NCI-H2081 treated with DMSO at 0.1 percent for 48 hours (cell line): ENCODE data around the gene ORC5.
A peak's percentile ranks its signal among the peaks of the same experiment; 100 is the strongest.
"Not testable (repeated sequence)": the region's sequence is repeated elsewhere in the genome, so short reads cannot be mapped to it uniquely, and the experiment has no call there.

Experiments used
- DNase-seq: peaks from one replicate; lab custom pipeline; 2025; lab: John Stamatoyannopoulos, UW

ORC5 gene

GRCh38 chr7:104185346-104185745 is 22.5 kb downstream of the ORC5 start:
- no peak for DNase-seq

- DNase-seq: no peak
Observed at GRCh38 chr7:104179178-104179577, 28.6 kb downstream of the ORC5 start.

GRCh38 chr7:104177565-104178083 is 30.2 kb downstream of the ORC5 start:
- not testable (repeated sequence) for DNase-seq

GRCh38 chr7:104176332-104176731 is 31.5 kb downstream of the ORC5 start:
- DNase-seq: no peak

GRCh38 chr7:104175361-104175984 is 32.3 kb downstream of the ORC5 start:
- DNase-seq: no peak

GRCh38 chr7:104174798-104175197 is 33.0 kb downstream of the ORC5 start:
- no peak for DNase-seq

- DNase-seq: no peak
Observed at GRCh38 chr7:104162081-104162480, 45.7 kb downstream of the ORC5 start.

GRCh38 chr7:104161244-104161643 is 46.6 kb downstream of the ORC5 start:
- DNase-seq: no peak

GRCh38 chr7:104160375-104160774 is 47.4 kb downstream of the ORC5 start:
- DNase-seq: no peak

GRCh38 chr7:104156842-104157277 is 51.0 kb downstream of the ORC5 start:
- no peak for DNase-seq

- DNase-seq: no peak
Observed at GRCh38 chr7:104153287-104153686, 54.5 kb downstream of the ORC5 start.

GRCh38 chr7:104152468-104152867 is 55.3 kb downstream of the ORC5 start:
- no peak for DNase-seq

GRCh38 chr7:104150470-104150869 is 57.3 kb downstream of the ORC5 start:
- DNase-seq: no peak

GRCh38 chr7:104149822-104150221 is 58.0 kb downstream of the ORC5 start:
- no peak for DNase-seq

- DNase-seq: no peak
Observed at GRCh38 chr7:104142147-104142546, 65.7 kb downstream of the ORC5 start.

- DNase-seq: no peak
Observed at GRCh38 chr7:104137971-104138370, 69.8 kb downstream of the ORC5 start.

- DNase-seq: no peak
Observed at GRCh38 chr7:104137511-104137910, 70.3 kb downstream of the ORC5 start.

GRCh38 chr7:104136981-104137380 is 70.8 kb downstream of the ORC5 start:
- no peak for DNase-seq

- no peak for DNase-seq
Observed at GRCh38 chr7:104136561-104136960, 71.3 kb downstream of the ORC5 start.

GRCh38 chr7:104135760-104136558 is 71.9 kb downstream of the ORC5 start:
- DNase-seq: no peak

- no peak for DNase-seq
Observed at GRCh38 chr7:104133238-104133637, 74.6 kb downstream of the ORC5 start.

GRCh38 chr7:104130726-104131125 is 77.1 kb downstream of the ORC5 start:
- no peak for DNase-seq

- DNase-seq: peak; percentile 35
Observed at GRCh38 chr7:104127204-104127603, 80.6 kb downstream of the ORC5 start.
